Sigmoid colon (tissue), 4 donors: ENCODE data around the gene NME3.

Experiments used
- EP300 ChIP-seq, 4 donors: sonication (generic); formaldehyde crosslinking; IDR thresholded peaks; one replicate each; pipeline ENCODE4 v1.6.1; 2017; ENCODE audit warnings: antibody characterized with exemption in 4 of 4
- POLR2A ChIP-seq, 2 donors: fragments of 450-650 bp; IDR thresholded peaks; one replicate each; pipeline ENCODE4 v1.6.1; 2016; ENCODE audit warnings: antibody characterized with exemption in 2 of 2, mild to moderate bottlenecking in 2 of 2, moderate library complexity in 2 of 2
- POLR2AphosphoS5 ChIP-seq, 4 donors: sonication (generic); formaldehyde crosslinking; IDR thresholded peaks; one replicate each; pipeline ENCODE4 v1.6.1; 2017; ENCODE audit warnings: antibody characterized with exemption in 4 of 4
- TF ChIP-seq, protein P1 (sequence below), 4 experiments: fragments of 450-650 bp in 3 of 4; fragments of 200-600 bp in 1 of 4; IDR thresholded peaks; one replicate each; pipeline ENCODE4 v1.5.1; 2016 to 2019; ENCODE audit warnings: antibody characterized with exemption in 4 of 4, mild to moderate bottlenecking in 3 of 4, moderate library complexity in 2 of 4

DNA sequence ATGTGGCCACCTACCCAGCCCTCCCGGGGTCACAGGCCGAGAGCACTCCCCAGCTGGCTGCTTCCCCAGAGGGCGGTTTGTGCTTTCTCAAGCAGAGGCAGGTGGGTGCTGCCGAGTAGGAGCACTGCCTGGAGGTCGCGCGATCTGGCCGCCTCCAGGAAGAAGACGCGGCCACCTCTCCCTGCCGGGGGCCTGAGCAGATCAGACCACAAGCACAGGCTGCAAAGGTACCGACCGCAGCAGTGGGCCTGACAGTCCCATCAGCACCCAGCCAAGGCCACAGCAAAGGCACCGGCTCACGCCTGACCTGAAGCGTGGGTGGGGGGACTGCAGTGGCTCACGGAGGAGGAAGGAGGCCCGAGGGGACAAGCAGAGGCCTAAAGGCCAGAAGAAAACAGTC is 37.3 kb upstream of the NME3 start:
- no peak for TF ChIP-seq POLR2AphosphoS5 (IDR thresholded peaks at IDR 0.05)
- TF ChIP-seq POLR2A (IDR thresholded peaks at IDR 0.05), result no peak
- TF ChIP-seq, protein P1, sequence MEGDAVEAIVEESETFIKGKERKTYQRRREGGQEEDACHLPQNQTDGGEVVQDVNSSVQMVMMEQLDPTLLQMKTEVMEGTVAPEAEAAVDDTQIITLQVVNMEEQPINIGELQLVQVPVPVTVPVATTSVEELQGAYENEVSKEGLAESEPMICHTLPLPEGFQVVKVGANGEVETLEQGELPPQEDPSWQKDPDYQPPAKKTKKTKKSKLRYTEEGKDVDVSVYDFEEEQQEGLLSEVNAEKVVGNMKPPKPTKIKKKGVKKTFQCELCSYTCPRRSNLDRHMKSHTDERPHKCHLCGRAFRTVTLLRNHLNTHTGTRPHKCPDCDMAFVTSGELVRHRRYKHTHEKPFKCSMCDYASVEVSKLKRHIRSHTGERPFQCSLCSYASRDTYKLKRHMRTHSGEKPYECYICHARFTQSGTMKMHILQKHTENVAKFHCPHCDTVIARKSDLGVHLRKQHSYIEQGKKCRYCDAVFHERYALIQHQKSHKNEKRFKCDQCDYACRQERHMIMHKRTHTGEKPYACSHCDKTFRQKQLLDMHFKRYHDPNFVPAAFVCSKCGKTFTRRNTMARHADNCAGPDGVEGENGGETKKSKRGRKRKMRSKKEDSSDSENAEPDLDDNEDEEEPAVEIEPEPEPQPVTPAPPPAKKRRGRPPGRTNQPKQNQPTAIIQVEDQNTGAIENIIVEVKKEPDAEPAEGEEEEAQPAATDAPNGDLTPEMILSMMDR (IDR thresholded peaks at IDR 0.05), result no peak
- no peak for TF ChIP-seq EP300 (IDR thresholded peaks at IDR 0.05)
